ENCODE measurements around the gene PRKAA1.

Gene PRKAA1

DNA sequence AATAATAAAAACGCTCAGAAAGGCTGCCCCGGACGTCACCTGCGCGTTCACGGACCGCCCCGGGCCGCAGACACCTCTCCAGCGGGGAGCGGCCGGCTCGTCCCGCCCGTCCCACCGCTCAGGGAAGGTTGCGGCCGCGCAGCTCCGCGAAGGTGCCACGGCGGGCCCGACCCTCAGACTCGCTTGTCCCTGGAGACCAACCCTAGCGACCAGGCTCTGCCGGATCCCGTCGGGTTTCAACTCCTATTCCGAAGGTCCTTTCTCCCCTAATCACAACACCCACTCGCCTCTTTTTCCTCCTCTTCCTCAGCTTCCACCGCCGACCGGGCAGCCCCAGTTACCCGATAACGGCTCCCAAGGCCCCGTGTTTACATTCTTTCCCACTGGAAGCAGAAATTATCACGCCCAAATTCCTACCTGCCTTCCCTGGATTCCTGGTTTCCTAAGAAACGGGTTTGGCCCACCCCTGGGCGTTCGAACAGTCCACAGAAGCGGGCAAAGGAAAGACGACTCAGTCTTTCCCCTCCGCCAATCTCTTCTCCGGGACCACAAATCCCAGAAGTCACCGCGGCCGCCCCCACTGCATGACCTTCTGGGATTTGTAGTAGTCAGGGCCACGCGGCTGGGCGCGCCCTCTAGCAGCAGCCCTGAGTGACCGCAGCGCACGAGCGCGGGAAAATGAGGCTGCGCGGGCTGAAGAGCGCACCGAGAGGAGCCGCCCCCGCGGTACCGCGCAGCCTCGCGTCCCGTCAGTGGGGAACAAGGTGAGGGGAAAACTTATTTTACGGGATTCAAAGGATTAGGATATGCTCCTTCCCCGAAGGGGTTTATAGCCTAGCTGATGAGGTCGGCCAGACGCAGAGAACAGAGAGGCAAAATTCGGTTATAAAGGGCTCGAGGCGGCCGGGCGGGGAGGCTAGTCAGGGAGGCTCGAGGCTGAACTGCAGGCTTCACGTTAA, 42.5 kb downstream of the PRKAA1 start, which contains the start of gene TTC33 (continued):
- peak; percentile 91 for TF ChIP-seq ZBTB20 (tag by site-specific recombination; IDR thresholded peaks at IDR 0.05)
- no peak for TF ChIP-seq ZNF350 (tag by site-specific recombination; IDR thresholded peaks at IDR 0.05)
- no peak for TF ChIP-seq ZNF626 (tag by site-specific recombination; IDR thresholded peaks at IDR 0.05)
- TF ChIP-seq KLF8 (tag by site-specific recombination; IDR thresholded peaks at IDR 0.05): peak; percentile 83
- TF ChIP-seq HOXD13 (CRISPR knock-in tag; IDR thresholded peaks at IDR 0.05; ENCODE audit: borderline replicate concordance): no peak
- TF ChIP-seq ZNF843 (tag by site-specific recombination; IDR thresholded peaks at IDR 0.05): peak; percentile 49; the same call in 1 of the 2 replicates
- peak; percentile 96 for TF ChIP-seq ZBTB8A (tag by site-specific recombination; IDR thresholded peaks at IDR 0.05)
- TF ChIP-seq SCRT2 (tag by site-specific recombination; IDR thresholded peaks at IDR 0.05): 0 out of 2 replicates have a peak, but pooled peaks have one; percentile 25
- TF ChIP-seq PRDM1 (tag by site-specific recombination; IDR thresholded peaks at IDR 0.05): peak; percentile 73
- TF ChIP-seq BCL11B (tag by site-specific recombination; IDR thresholded peaks at IDR 0.05; ENCODE audit: low read depth): peak; percentile 97
- no peak for TF ChIP-seq ZNF140 (tag by site-specific recombination; IDR thresholded peaks at IDR 0.05)
- TF ChIP-seq, protein P1, sequence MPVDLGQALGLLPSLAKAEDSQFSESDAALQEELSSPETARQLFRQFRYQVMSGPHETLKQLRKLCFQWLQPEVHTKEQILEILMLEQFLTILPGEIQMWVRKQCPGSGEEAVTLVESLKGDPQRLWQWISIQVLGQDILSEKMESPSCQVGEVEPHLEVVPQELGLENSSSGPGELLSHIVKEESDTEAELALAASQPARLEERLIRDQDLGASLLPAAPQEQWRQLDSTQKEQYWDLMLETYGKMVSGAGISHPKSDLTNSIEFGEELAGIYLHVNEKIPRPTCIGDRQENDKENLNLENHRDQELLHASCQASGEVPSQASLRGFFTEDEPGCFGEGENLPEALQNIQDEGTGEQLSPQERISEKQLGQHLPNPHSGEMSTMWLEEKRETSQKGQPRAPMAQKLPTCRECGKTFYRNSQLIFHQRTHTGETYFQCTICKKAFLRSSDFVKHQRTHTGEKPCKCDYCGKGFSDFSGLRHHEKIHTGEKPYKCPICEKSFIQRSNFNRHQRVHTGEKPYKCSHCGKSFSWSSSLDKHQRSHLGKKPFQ (tag by site-specific recombination; IDR thresholded peaks at IDR 0.05): no peak
- TF ChIP-seq GLIS1 (tag by site-specific recombination; IDR thresholded peaks at IDR 0.05): no peak; the same call in 1 of the 2 replicates
- TF ChIP-seq KLF1 (tag by site-specific recombination; IDR thresholded peaks at IDR 0.05): peak; percentile 41
- TF ChIP-seq, protein P2, sequence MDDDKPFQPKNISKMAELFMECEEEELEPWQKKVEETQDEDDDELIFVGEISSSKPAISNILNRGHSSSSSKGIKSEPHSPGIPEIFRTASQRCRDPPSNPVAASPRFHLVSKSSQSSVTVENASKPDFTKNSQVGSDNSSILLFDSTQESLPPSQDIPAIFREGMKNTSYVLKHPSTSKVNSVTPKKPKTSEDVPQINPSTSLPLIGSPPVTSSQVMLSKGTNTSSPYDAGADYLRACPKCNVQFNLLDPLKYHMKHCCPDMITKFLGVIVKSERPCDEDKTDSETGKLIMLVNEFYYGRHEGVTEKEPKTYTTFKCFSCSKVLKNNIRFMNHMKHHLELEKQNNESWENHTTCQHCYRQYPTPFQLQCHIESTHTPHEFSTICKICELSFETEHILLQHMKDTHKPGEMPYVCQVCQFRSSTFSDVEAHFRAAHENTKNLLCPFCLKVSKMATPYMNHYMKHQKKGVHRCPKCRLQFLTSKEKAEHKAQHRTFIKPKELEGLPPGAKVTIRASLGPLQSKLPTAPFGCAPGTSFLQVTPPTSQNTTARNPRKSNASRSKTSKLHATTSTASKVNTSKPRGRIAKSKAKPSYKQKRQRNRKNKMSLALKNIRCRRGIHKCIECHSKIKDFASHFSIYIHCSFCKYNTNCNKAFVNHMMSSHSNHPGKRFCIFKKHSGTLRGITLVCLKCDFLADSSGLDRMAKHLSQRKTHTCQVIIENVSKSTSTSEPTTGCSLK (tag by site-specific recombination; IDR thresholded peaks at IDR 0.05): no peak
- TF ChIP-seq ZFP41 (tag by site-specific recombination; IDR thresholded peaks at IDR 0.05; ENCODE audit: borderline replicate concordance): no peak
- TF ChIP-seq KLF9 (tag by site-specific recombination; IDR thresholded peaks at IDR 0.05; ENCODE audit: low read depth): peak; percentile 72
- 0 out of 2 replicates have a peak, but pooled peaks have one; percentile 57 for TF ChIP-seq ZNF391 (tag by site-specific recombination; IDR thresholded peaks at IDR 0.05; ENCODE audit: borderline replicate concordance, low read depth)
- TF ChIP-seq, protein P3, sequence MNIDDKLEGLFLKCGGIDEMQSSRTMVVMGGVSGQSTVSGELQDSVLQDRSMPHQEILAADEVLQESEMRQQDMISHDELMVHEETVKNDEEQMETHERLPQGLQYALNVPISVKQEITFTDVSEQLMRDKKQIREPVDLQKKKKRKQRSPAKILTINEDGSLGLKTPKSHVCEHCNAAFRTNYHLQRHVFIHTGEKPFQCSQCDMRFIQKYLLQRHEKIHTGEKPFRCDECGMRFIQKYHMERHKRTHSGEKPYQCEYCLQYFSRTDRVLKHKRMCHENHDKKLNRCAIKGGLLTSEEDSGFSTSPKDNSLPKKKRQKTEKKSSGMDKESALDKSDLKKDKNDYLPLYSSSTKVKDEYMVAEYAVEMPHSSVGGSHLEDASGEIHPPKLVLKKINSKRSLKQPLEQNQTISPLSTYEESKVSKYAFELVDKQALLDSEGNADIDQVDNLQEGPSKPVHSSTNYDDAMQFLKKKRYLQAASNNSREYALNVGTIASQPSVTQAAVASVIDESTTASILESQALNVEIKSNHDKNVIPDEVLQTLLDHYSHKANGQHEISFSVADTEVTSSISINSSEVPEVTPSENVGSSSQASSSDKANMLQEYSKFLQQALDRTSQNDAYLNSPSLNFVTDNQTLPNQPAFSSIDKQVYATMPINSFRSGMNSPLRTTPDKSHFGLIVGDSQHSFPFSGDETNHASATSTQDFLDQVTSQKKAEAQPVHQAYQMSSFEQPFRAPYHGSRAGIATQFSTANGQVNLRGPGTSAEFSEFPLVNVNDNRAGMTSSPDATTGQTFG (tag by site-specific recombination; IDR thresholded peaks at IDR 0.05; ENCODE audit: borderline replicate concordance): no peak
- TF ChIP-seq ZNF366 (tag by site-specific recombination; conservative IDR thresholded peaks at IDR 0.05): peak; percentile 76
- no peak for TF ChIP-seq ZNF624 (tag by site-specific recombination; IDR thresholded peaks at IDR 0.05)
- TF ChIP-seq ZNF623 (tag by site-specific recombination; IDR thresholded peaks at IDR 0.05): no peak
- no peak for TF ChIP-seq ZNF510 (tag by site-specific recombination; IDR thresholded peaks at IDR 0.05; ENCODE audit: insufficient replicate concordance)
- no peak for TF ChIP-seq ZNF24 (tag by site-specific recombination; IDR thresholded peaks at IDR 0.05)
- TF ChIP-seq ZNF830 (tag by site-specific recombination; IDR thresholded peaks at IDR 0.05; ENCODE audit: low read depth): no peak
- TF ChIP-seq, protein P4, sequence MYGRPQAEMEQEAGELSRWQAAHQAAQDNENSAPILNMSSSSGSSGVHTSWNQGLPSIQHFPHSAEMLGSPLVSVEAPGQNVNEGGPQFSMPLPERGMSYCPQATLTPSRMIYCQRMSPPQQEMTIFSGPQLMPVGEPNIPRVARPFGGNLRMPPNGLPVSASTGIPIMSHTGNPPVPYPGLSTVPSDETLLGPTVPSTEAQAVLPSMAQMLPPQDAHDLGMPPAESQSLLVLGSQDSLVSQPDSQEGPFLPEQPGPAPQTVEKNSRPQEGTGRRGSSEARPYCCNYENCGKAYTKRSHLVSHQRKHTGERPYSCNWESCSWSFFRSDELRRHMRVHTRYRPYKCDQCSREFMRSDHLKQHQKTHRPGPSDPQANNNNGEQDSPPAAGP (tag by site-specific recombination; IDR thresholded peaks at IDR 0.05): no peak
- no peak for TF ChIP-seq ZNF530 (tag by site-specific recombination; IDR thresholded peaks at IDR 0.05; ENCODE audit: low read depth)
- TF ChIP-seq, protein P5, sequence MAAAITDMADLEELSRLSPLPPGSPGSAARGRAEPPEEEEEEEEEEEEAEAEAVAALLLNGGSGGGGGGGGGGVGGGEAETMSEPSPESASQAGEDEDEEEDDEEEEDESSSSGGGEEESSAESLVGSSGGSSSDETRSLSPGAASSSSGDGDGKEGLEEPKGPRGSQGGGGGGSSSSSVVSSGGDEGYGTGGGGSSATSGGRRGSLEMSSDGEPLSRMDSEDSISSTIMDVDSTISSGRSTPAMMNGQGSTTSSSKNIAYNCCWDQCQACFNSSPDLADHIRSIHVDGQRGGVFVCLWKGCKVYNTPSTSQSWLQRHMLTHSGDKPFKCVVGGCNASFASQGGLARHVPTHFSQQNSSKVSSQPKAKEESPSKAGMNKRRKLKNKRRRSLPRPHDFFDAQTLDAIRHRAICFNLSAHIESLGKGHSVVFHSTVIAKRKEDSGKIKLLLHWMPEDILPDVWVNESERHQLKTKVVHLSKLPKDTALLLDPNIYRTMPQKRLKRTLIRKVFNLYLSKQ (tag by site-specific recombination; IDR thresholded peaks at IDR 0.05; ENCODE audit: borderline replicate concordance): no peak

Data from HEK293 (cell line).